ENCODE results near the gene NT5C3B. TPM values are rescaled to one million over a fixed set of nuclear protein-coding genes. Genes with fewer than 3 reads are reported as not detected.

The NT5C3B gene
- total and polyA plus RNA-seq, 2 donors (not counting 1 experiment from before 2014, with no cell fraction given): 49.6 to 50.1 TPM

GRCh38 chr17:41794540-41794975, 41.5 kb downstream of the NT5C3B start:
- no peaks in the 10 kb centered on the region for H3K9me3 Mint-ChIP-seq (ENCODE audit: insufficient read depth)
- no peak overlapping the region for H3K9ac ChIP-seq (ENCODE audit: low read length)
- no peak overlapping the region for H3K27ac Mint-ChIP-seq
- H3K79me2 ChIP-seq (ENCODE audit: control insufficient read depth, insufficient read depth, low read length): no peaks in the 10 kb centered on the region
- TF ChIP-seq EZH2 (IDR thresholded peaks at IDR 0.05; ENCODE audit: borderline replicate concordance, insufficient read depth, low read depth, low read length, poor library complexity, severe bottlenecking): no peak
- TF ChIP-seq, protein P1, sequence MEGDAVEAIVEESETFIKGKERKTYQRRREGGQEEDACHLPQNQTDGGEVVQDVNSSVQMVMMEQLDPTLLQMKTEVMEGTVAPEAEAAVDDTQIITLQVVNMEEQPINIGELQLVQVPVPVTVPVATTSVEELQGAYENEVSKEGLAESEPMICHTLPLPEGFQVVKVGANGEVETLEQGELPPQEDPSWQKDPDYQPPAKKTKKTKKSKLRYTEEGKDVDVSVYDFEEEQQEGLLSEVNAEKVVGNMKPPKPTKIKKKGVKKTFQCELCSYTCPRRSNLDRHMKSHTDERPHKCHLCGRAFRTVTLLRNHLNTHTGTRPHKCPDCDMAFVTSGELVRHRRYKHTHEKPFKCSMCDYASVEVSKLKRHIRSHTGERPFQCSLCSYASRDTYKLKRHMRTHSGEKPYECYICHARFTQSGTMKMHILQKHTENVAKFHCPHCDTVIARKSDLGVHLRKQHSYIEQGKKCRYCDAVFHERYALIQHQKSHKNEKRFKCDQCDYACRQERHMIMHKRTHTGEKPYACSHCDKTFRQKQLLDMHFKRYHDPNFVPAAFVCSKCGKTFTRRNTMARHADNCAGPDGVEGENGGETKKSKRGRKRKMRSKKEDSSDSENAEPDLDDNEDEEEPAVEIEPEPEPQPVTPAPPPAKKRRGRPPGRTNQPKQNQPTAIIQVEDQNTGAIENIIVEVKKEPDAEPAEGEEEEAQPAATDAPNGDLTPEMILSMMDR (IDR thresholded peaks at IDR 0.05): no peak
- no peaks in the 10 kb centered on the region for H3K27me3 Mint-ChIP-seq
- H3K4me1 ChIP-seq (ENCODE audit: control insufficient read depth in 2 of 2, insufficient read depth in 2 of 2, low read length in 2 of 2): no peaks in the 10 kb centered on the region
- no peak overlapping the region for H3K4me3 ChIP-seq (ENCODE audit: control extremely low read depth in 1 of 5, extremely low read depth in 1 of 5, insufficient read depth in 1 of 5, low read depth in 2 of 5, low read length in 4 of 5)
- no peak overlapping the region for H3K4me2 ChIP-seq (replicated peaks; ENCODE audit: low read depth, low read length, poor library complexity, severe bottlenecking)
- H3K27ac ChIP-seq (ENCODE audit: low read length in 2 of 2): no peak overlapping the region
- ATAC-seq (ENCODE audit: low read depth) (no peak), DNase-seq (no peak)
- H3K9me3 ChIP-seq (ENCODE audit: control extremely low read depth in 1 of 3, control insufficient read depth in 2 of 3, insufficient read depth in 1 of 3, low read length in 2 of 3): no peaks in the 10 kb centered on the region
- H3K36me3 ChIP-seq (replicated peaks in 1 of 2; ENCODE audit: control extremely low read depth in 1 of 2, control insufficient read depth in 1 of 2, extremely low read depth in 1 of 2, insufficient read depth in 2 of 2, low read length in 1 of 2): no peaks in the 10 kb centered on the region
- WGBS (ENCODE audit: insufficient coverage): 97% methylated on average over 5 of the region's 5 CpGs
- CTCF ChIA-PET: interaction anchor here (1.3 kb wide), 1 partner anchor 8 kb away, joined by 5 read pairs; the partner anchor contains the start of gene JUP
- POLR2A ChIA-PET: interaction anchor here (0.7 kb wide), 1 partner anchor 1795 kb away, joined by 3 read pairs; no protein-coding TSS in a partner anchor
- H3K4me3 Mint-ChIP-seq: no peak overlapping the region
- no peaks in the 10 kb centered on the region for H3K27me3 ChIP-seq (replicated peaks in 1 of 4; ENCODE audit: control extremely low read depth in 1 of 4, control insufficient read depth in 3 of 4, insufficient read depth in 4 of 4, low read length in 3 of 4)
- peaks cover 1% of the 10 kb centered on the region for H3K4me1 Mint-ChIP-seq
- intact Hi-C loops (cut with micrococcal nuclease): no loop called here
- H2AFZ ChIP-seq (ENCODE audit: insufficient read depth, low read depth, low read length, poor library complexity, severe bottlenecking): no peak overlapping the region
- no peaks in the 10 kb centered on the region for H4K20me1 ChIP-seq (ENCODE audit: control insufficient read depth, insufficient read depth, low read length, poor library complexity, severe bottlenecking)

DNA sequence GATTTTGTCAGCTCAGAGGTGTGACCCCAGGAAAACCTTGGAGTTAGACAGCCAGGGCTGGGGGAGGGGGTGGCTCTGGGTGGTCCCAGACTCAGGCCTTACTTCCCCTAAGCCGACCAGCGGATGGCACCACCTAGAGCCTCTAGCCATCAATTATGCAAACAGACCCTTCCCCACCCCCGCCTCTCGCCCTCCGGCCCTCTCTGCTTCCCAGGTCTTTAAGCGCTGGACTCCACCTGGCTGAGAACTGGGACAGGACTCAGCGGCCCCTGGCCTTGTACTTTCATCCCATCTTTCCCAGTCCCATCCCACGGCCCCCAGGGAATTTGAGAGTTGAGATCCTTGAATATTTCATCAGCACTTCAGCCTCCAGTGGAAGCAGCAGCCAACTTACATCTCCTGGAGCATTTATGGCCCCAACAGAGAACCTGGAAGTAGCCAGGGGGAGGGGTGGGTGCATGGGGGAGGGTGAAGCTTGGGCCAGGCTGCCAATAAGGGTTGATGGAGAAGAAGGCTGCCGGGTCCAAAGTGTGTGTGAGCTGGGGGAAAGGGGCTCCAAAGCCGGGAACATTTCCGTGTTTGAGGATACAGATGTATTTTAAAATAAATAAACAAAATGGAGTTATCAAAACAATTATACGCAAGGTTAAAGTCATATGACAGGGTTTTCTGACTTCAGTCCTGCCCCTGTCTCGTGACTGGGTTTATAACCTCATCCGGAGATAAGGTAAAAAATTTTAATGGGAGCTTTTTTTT, 42.1 kb downstream of the NT5C3B start:
- H3K36me3 ChIP-seq (replicated peaks in 1 of 2; ENCODE audit: control extremely low read depth in 1 of 2, control insufficient read depth in 1 of 2, extremely low read depth in 1 of 2, insufficient read depth in 2 of 2, low read length in 1 of 2): no peaks in the 10 kb centered on the region
- no peak overlapping the region for H3K4me2 ChIP-seq (replicated peaks; ENCODE audit: low read depth, low read length, poor library complexity, severe bottlenecking)
- Mint-ChIP-seq H3K4me1 (peaks cover 1% of the 10 kb centered on the region), H3K9me3 (ENCODE audit: insufficient read depth) (no peaks in the 10 kb centered on the region), H3K27ac (no peak overlapping the region), H3K4me3 (no peak overlapping the region), H3K27me3 (no peaks in the 10 kb centered on the region)
- no peak overlapping the region for H3K27ac ChIP-seq (ENCODE audit: low read length in 2 of 2)
- no peaks in the 10 kb centered on the region for H3K9me3 ChIP-seq (ENCODE audit: control extremely low read depth in 1 of 3, control insufficient read depth in 2 of 3, insufficient read depth in 1 of 3, low read length in 2 of 3)
- intact Hi-C loops (cut with micrococcal nuclease): no loop called here
- no peak for ATAC-seq (ENCODE audit: low read depth)
- H4K20me1 ChIP-seq (ENCODE audit: control insufficient read depth, insufficient read depth, low read length, poor library complexity, severe bottlenecking): no peaks in the 10 kb centered on the region
- 96% methylated on average over 8 of the region's 14 CpGs for WGBS (ENCODE audit: insufficient coverage)
- H3K27me3 ChIP-seq (replicated peaks in 1 of 4; ENCODE audit: control extremely low read depth in 1 of 4, control insufficient read depth in 3 of 4, insufficient read depth in 4 of 4, low read length in 3 of 4): no peaks in the 10 kb centered on the region
- no peak overlapping the region for H3K4me3 ChIP-seq (ENCODE audit: control extremely low read depth in 1 of 5, extremely low read depth in 1 of 5, insufficient read depth in 1 of 5, low read depth in 2 of 5, low read length in 4 of 5)
- CTCF ChIA-PET: interaction anchor here (1.3 to 1.4 kb wide), 2 partner anchors 8 kb away, joined by 4 to 5 read pairs; partner anchors contain the start of gene JUP
- H3K9ac ChIP-seq (ENCODE audit: low read length): no peak overlapping the region
- H3K4me1 ChIP-seq (ENCODE audit: control insufficient read depth in 2 of 2, insufficient read depth in 2 of 2, low read length in 2 of 2): no peaks in the 10 kb centered on the region
- no peak for DNase-seq
- POLR2A ChIA-PET: interaction anchor here (0.7 kb wide), 1 partner anchor 1794 kb away, joined by 3 read pairs; no protein-coding TSS in a partner anchor
- H2AFZ ChIP-seq (ENCODE audit: insufficient read depth, low read depth, low read length, poor library complexity, severe bottlenecking): no peak overlapping the region
- no peak for TF ChIP-seq EZH2 (IDR thresholded peaks at IDR 0.05; ENCODE audit: borderline replicate concordance, insufficient read depth, low read depth, low read length, poor library complexity, severe bottlenecking)
- TF ChIP-seq, protein P1 (IDR thresholded peaks at IDR 0.05): no peak
- no peaks in the 10 kb centered on the region for H3K79me2 ChIP-seq (ENCODE audit: control insufficient read depth, insufficient read depth, low read length)
